Measurements from ENCODE around the gene APBB2.
"Not testable (repeated sequence)": the region's sequence is repeated elsewhere in the genome, so short reads cannot be mapped to it uniquely, and the experiment has no call there.

DNA sequence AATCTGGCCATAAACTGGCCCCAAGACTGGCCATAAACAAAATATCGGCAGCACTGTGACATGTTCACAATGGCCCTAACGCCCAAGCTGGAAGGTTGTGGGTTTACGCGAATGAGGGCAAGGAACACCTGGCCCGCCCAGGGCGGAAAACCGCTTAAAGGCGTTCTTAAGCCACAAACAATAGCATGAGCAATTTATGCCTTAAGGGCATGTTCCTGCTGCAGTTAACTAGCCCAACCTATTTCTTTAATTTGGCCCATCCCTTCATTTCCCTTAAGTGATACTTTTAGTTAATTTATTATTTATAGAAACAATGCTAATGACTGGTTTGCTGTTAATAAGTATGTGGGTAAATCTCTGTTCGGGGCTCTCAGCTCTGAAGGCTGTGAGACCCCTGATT lies 154.9 kb downstream of the APBB2 start:
- TF ChIP-seq, protein P1, sequence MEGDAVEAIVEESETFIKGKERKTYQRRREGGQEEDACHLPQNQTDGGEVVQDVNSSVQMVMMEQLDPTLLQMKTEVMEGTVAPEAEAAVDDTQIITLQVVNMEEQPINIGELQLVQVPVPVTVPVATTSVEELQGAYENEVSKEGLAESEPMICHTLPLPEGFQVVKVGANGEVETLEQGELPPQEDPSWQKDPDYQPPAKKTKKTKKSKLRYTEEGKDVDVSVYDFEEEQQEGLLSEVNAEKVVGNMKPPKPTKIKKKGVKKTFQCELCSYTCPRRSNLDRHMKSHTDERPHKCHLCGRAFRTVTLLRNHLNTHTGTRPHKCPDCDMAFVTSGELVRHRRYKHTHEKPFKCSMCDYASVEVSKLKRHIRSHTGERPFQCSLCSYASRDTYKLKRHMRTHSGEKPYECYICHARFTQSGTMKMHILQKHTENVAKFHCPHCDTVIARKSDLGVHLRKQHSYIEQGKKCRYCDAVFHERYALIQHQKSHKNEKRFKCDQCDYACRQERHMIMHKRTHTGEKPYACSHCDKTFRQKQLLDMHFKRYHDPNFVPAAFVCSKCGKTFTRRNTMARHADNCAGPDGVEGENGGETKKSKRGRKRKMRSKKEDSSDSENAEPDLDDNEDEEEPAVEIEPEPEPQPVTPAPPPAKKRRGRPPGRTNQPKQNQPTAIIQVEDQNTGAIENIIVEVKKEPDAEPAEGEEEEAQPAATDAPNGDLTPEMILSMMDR (IDR thresholded peaks at IDR 0.05), result not testable (repeated sequence)
- TF ChIP-seq SMAD3 (CRISPR knock-in tag; IDR thresholded peaks at IDR 0.05; ENCODE audit: borderline replicate concordance); ZNF671 (CRISPR knock-in tag; IDR thresholded peaks at IDR 0.05): not testable (repeated sequence)
- TF ChIP-seq, protein P2, sequence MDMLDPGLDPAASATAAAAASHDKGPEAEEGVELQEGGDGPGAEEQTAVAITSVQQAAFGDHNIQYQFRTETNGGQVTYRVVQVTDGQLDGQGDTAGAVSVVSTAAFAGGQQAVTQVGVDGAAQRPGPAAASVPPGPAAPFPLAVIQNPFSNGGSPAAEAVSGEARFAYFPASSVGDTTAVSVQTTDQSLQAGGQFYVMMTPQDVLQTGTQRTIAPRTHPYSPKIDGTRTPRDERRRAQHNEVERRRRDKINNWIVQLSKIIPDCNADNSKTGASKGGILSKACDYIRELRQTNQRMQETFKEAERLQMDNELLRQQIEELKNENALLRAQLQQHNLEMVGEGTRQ (CRISPR knock-in tag; IDR thresholded peaks at IDR 0.05), result not testable (repeated sequence)
- TF ChIP-seq, protein P3, sequence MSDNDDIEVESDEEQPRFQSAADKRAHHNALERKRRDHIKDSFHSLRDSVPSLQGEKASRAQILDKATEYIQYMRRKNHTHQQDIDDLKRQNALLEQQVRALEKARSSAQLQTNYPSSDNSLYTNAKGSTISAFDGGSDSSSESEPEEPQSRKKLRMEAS (CRISPR knock-in tag; IDR thresholded peaks at IDR 0.05), result not testable (repeated sequence)
